ENCODE measurements around the gene GP1BB.

GP1BB gene

GRCh38 chr22:19716829-19717105 is 6.6 kb upstream of the GP1BB start:
- no peak overlapping the region for H3K9ac ChIP-seq (ENCODE audit: low read depth, low read length)
- H3K4me2 ChIP-seq (ENCODE audit: insufficient read depth, low read length) = no peak overlapping the region
- H3K79me2 ChIP-seq (ENCODE audit: insufficient read depth, low read length) = no peaks in the 10 kb centered on the region
- no peaks in the 10 kb centered on the region; the same call in 1 of the 2 replicates for H4K20me1 ChIP-seq (ENCODE audit: insufficient read depth, low read length)
- peaks cover 19% of the 10 kb centered on the region for H3K4me1 ChIP-seq (ENCODE audit: insufficient read depth, low read length)
- DNase-seq (no peak), ATAC-seq (ENCODE audit: insufficient read depth, low read depth) (no peak)
- H3K9me3 ChIP-seq (ENCODE audit: insufficient read depth, low read length, severe bottlenecking) = no peaks in the 10 kb centered on the region
- no peak overlapping the region for H3K27ac ChIP-seq (ENCODE audit: low read length)
- no peaks in the 10 kb centered on the region for H3K36me3 ChIP-seq (ENCODE audit: insufficient read depth, low read length)
- no peak overlapping the region for H2AFZ ChIP-seq (ENCODE audit: low read depth, low read length)
- TF ChIP-seq CTCF (IDR thresholded peaks at IDR 0.05; ENCODE audit: borderline replicate concordance, extremely low read depth, low read length, poor library complexity, severe bottlenecking) (no peak), EZH2 (IDR thresholded peaks at IDR 0.05; ENCODE audit: borderline replicate concordance, low read depth, low read length, severe bottlenecking) (no peak)
- H3K4me3 ChIP-seq (ENCODE audit: low read depth in 1 of 2, low read length in 2 of 2) = no peak overlapping the region
- H3K27me3 ChIP-seq (ENCODE audit: insufficient read depth, low read length, poor library complexity) = no peaks in the 10 kb centered on the region

- Histone ChIP-seq H4K20me1 (ENCODE audit: insufficient read depth, low read length) (no peaks in the 10 kb centered on the region; the same call in 1 of the 2 replicates), H3K9me3 (ENCODE audit: insufficient read depth, low read length, severe bottlenecking) (no peaks in the 10 kb centered on the region), H3K36me3 (ENCODE audit: insufficient read depth, low read length) (no peaks in the 10 kb centered on the region), H2AFZ (ENCODE audit: low read depth, low read length) (peak overlapping the region; percentile 98), H3K79me2 (ENCODE audit: insufficient read depth, low read length) (no peaks in the 10 kb centered on the region), H3K4me3 (ENCODE audit: low read depth in 1 of 2, low read length in 2 of 2) (no peak overlapping the region), H3K4me1 (ENCODE audit: insufficient read depth, low read length) (peaks cover 19% of the 10 kb centered on the region), H3K27ac (ENCODE audit: low read length) (no peak overlapping the region), H3K27me3 (ENCODE audit: insufficient read depth, low read length, poor library complexity) (no peaks in the 10 kb centered on the region), H3K9ac (ENCODE audit: low read depth, low read length) (peak overlapping the region; percentile 77), H3K4me2 (ENCODE audit: insufficient read depth, low read length) (peak overlapping the region; percentile 97)
- DNase-seq (no peak), ATAC-seq (ENCODE audit: insufficient read depth, low read depth) (no peak)
- TF ChIP-seq CTCF (IDR thresholded peaks at IDR 0.05; ENCODE audit: borderline replicate concordance, extremely low read depth, low read length, poor library complexity, severe bottlenecking) (no peak), EZH2 (IDR thresholded peaks at IDR 0.05; ENCODE audit: borderline replicate concordance, low read depth, low read length, severe bottlenecking) (no peak)
Measured at GRCh38 chr22:19717181-19717580, 6.2 kb upstream of the GP1BB start.

- Histone ChIP-seq H3K4me3 (ENCODE audit: low read depth in 1 of 2, low read length in 2 of 2) (peak overlapping the region; percentile 26 to 70; a peak in 3 of 4 replicates), H4K20me1 (ENCODE audit: insufficient read depth, low read length) (no peaks in the 10 kb centered on the region; the same call in 1 of the 2 replicates), H3K27ac (ENCODE audit: low read length) (peak overlapping the region; percentile 77), H3K36me3 (ENCODE audit: insufficient read depth, low read length) (no peaks in the 10 kb centered on the region), H3K4me1 (ENCODE audit: insufficient read depth, low read length) (peaks cover 19% of the 10 kb centered on the region), H3K79me2 (ENCODE audit: insufficient read depth, low read length) (no peaks in the 10 kb centered on the region), H3K9ac (ENCODE audit: low read depth, low read length) (peak overlapping the region; percentile 77), H3K4me2 (ENCODE audit: insufficient read depth, low read length) (peak overlapping the region; percentile 97), H3K27me3 (ENCODE audit: insufficient read depth, low read length, poor library complexity) (no peaks in the 10 kb centered on the region), H2AFZ (ENCODE audit: low read depth, low read length) (peak overlapping the region; percentile 98), H3K9me3 (ENCODE audit: insufficient read depth, low read length, severe bottlenecking) (no peaks in the 10 kb centered on the region)
- DNase-seq = peak; percentile 81
- no peak for TF ChIP-seq EZH2 (IDR thresholded peaks at IDR 0.05; ENCODE audit: borderline replicate concordance, low read depth, low read length, severe bottlenecking)
- peak; percentile 91 for TF ChIP-seq CTCF (IDR thresholded peaks at IDR 0.05; ENCODE audit: borderline replicate concordance, extremely low read depth, low read length, poor library complexity, severe bottlenecking)
- ATAC-seq (ENCODE audit: insufficient read depth, low read depth) = peak; percentile 88
Measured at GRCh38 chr22:19717691-19718455, 5.5 kb upstream of the GP1BB start.

Data from DND-41 (cell line).